NCI-H446 (cell line): Measurements from ENCODE around the gene IL9.

ENCODE experiments used
- DNase-seq, 2 experiments: peaks; one replicate each; lab custom pipeline; 2025; lab: John Stamatoyannopoulos, UW

The IL9 gene

DNA sequence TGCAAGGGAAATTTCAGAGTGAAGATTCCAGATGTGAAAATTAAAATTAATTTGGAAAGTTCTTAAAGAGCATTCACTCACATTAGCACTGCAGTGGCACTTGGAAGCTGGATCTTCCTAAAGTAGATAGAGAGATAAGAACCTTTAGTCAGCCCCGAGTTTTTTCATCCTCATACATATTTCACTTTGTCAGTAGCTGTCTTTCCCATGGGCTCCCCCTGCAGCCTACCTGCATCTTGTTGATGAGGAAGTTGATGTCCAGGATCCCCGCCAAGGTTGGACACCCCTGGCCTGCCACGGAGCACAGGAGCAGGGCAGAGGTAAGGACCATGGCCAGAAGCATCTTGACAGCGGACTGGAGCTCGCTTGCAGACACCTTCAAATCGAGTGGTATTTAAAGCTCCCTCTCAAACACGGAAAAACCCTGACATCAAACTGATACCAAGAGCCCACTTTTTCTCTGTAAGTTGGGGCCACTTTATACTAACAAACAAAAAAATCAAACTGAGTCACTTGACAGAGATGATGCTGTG is at the start of gene IL9:
Gene IL9 (minus strand): TSS at position 368 of the 533 bp plus-strand sequence. CDS start 25 bp downstream, at position 343.
- no peak for DNase-seq

GRCh38 chr5:135944967-135945560 is 49.4 kb upstream of the IL9 start:
- DNase-seq, result peak; percentile 56 to 83

DNA sequence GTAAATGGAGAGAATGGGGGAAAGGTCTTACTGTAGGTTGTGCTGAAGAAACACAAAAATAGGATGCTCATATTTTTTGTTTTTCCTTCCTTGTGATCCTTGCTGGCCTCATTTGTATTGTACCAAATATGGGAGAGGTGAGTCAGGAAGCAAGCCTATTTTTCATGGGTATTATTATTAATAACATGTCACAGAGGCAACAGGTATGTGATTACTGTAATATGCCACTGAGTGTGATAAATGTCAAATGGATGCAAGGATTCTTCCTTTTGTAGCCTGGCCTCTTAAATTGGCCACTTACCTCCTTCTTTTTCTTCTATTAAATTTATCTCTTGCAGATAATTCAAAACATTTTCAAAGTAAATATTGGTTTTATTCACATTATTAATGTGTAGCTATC is 48.9 kb upstream of the IL9 start:
- no peak for DNase-seq

DNA sequence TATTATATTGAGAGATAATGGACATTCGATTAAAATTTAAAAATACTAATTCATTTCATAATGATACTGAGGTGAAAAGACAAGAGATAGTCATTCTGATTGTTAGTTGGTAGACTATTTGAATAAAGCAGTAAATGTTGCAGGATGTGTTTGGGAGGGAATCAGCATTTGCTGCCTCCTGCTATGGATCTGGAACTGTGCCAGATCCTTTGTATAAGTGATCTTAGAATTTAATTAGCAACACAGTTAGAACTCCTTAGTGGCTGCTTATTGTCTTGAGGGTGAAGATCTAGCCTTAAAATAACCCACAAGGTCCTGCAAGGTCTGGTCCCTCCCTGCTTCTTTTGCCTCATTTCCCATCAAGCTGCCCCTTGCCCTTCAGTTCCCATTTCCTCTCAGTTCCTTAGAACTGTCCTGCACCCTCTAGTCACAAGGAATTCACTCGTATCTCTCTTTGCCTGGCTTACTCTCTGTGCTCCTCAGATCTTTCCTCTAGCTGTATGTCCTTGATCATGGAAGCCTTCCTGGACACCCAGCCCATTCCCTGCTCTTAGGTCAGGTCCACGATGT is 46.6 kb upstream of the IL9 start:
- DNase-seq, result no peak

GRCh38 chr5:135941711-135942110 is 46.1 kb upstream of the IL9 start:
- DNase-seq, result no peak

GRCh38 chr5:135937245-135937911 is 41.7 kb upstream of the IL9 start:
- peak in 1 of 2 experiments; percentile 5 for DNase-seq

DNA sequence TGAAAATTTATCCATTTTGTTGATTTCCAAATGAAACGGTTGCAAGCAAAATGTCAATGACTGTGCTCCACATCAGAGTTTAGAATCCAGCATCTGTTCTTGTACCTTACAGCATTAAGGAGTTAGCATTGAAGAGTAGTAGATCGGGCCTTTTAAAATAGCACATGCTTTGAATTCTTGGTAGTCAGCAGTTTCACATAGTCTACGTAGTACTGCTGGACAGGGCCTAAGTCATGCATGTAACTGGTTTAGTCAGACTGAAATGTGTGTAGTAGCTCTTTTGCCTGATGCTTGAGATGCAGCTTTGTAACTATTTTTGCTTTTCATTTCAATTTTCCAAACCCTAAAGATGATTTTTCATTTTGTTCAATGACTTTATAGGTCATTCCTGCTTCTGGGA is 39.3 kb upstream of the IL9 start:
- DNase-seq, result no peak

DNA sequence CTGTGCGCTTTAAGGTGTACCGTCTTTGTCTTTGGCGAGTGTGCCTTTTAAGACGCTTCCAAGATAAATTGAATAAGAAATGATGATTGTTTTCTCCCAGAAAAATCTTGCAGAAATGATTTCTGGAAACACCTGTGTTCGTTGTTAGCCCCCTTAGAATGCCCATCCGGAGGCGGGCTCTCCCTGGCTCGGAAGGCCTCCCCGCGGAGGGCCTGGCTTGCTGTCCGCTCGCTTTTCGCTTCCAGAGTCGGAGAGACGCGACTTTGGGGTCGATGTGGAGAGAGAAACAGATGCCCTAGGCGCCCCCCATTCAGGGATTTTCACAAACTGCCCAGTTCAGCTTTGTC is 35.3 kb upstream of the IL9 start:
- no peak for DNase-seq

DNA sequence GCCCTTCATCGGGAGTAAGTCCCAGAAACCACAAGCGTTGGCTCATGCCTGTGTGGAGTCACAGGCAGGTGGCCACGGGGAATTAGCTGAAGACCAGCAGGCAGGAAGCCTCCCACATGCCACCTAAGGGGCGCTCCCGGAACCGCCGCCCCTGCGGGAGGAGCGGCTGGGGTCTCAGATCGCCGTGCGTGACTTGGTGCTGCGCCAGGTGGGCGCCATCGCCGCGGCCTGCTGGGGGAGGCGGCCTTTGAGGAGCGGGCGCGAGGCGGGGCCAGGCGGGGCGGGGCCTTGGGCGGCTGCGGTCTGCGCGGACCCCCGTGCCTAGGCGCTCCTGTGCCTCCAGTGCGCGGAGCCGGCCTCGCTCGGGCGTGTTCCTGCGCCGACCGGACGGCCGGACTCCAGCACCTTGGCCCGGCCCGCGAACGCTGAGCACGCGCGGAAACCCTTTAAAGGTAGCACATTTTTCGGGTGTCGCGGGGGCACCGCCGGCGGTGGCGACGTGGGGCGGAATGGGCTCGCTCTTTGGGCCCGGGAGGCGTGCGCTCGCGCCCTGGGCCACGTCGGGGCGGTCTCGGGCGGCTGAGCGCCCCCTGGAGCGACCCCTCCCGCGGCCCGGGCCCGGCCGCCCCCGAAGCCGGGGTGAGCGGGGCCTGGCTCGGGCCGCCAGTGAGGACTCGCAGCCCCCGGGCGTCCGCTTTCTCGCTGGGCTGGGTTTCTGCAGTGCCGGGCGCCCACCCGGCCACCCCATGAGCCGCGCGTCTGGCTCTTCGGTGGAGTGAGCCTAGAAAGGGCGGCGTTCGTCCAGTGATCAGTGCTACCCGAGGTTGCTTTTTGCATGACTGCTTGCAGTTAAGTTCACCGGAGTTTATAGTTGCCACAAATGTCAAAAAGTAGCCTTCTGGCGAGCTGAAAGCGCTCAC is 34.6 kb upstream of the IL9 start:
- DNase-seq, result no peak

- DNase-seq, result no peak
Measured at GRCh38 chr5:135921388-135921787, 25.7 kb upstream of the IL9 start.

DNA sequence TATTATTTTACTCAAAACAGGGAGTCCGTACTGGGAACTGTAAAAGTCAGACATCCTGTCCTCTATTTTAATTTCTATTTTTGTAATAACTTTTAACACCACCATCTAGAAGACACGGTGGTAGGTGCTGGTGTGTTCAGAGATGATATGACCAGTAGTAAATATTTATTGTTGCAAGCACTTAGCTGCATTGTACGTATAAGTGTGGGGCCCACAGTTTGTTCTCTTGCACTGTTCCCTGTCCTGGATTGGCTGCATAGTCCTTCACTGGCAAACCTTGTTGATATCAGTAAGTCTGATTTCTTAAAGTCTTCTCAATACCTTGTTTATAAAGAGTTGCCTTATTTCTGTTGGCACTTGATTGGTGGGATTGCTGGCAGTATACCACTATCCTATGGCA is 24.6 kb upstream of the IL9 start:
- no peak for DNase-seq

- DNase-seq, result no peak
Measured at GRCh38 chr5:135916638-135917263, 21.1 kb upstream of the IL9 start.

DNA sequence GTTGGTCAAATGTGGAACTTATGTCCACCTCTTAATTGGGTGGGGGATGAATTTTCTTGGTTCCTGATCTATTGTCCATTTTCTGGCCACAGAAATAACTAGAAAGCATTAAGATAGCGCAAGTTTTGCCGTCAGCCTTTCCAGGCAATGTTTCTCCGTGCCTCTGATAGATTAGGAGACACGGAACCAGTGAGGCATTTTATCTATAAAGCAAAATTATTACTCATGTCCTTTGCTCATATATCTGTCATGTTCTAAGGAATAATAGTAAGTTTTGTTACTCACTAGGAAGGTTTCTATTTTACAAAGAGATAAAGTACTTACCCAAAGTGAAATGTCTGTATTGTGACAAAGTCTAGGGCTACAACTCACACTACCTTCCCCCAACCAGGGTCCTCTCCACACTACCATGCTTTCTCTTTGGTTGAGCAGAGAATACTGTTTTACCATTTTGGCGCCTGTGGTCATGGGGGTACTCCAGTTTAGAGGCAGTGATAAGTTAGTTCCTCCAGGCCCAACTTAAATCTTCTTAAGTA is 19.9 kb upstream of the IL9 start:
- no peak for DNase-seq

DNA sequence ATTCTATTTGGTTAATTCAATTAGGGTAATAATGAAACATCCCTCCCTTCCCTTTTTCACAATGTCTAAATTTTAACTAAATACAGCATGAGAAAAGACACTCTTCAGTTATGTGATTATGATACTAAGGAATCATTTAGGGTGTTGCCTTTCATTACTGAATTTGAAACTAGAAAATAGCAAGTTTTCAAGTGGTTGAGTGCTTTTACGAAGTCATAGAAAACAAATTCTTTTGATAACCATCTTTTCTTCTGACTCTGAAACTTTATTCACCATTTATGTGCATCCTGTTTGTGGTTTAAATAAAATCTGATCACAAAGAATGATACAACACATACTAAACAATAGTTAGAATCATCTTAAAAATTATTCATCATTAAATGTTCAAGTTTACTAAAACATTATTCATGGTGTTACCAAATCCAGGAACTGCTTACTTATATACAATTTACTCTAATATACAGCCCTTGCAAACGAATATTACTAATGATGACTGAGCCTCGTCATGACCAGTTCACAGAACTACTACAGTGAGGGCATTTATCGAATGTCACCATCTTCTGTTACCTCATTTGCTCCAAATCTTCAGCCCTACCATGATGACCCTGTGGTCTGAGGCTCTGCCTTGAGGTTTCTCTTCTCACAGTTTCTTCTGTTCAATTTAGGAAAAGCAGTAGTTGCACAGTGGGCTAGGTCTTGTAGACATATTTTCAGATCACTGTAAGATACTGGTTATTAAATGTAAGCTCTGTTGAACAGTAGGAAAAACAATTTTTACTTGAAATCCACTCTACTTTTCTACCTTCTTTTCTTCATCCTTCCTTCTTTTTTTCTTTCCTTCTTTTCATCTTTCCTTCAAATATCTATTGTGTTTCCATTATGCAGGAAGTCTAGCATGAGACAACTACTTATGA is 18.3 kb upstream of the IL9 start:
- no peak for DNase-seq

GRCh38 chr5:135905144-135905543 is 9.5 kb upstream of the IL9 start:
- DNase-seq, result no peak

DNA sequence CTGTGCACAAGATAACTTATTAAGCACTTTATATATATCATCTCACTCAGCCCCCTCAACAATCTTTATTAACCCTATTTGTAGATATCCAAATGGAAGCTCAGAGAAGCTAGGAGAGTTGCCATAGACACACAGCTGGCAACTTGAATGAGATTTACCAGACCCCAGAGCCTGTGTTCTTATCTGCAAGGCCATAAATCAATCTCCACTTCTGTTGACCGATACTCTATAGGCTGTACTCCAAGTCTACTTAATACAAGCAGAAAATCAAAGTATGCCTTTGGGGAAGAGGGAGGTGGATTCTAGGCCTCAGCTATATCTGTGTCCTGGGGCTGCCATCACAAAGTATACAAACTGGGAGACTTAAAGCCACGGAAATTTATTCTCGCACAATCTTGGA is 6.0 kb upstream of the IL9 start:
- DNase-seq, result no peak

DNA sequence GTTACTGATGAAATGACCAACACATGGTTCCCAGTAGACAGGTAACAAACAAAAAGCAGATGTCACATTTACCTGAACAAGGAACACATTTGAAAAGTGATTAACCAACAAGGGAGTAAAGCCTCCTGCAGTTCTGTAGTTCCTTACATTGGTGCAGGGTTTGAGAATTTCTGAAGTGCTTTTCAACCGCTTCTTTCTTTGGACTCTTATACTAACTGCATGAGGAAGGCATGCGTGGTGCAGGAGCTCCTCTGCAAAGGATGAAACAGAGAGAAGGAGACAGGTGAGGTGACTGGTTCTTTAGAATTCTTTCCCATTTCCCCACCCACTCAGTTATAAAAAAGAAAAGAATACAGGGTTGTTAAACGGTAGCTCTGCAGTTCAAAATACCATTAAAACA is 4.6 kb upstream of the IL9 start:
- no peak for DNase-seq

DNA sequence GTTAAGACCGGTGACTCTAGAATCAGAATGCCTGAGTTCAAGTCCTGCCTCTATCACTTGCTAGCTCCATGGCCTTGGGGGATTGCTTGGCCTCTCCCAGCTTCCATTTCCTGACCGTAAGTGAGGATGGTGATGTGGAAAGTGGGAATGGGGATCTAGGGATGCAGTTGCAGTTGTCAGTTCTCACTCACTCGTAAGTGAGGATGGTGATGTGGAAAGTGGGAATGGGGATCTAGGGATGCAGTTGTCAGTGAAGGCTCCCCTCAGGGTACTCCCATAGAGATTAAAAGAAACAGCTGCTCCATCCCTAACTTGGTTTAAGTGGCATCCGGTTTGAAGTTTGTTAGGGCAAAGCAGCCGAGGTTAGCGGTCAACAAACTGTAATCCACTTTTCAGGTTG is 3.0 kb upstream of the IL9 start:
- no peak for DNase-seq

GRCh38 chr5:135894789-135895188 is 852 bp downstream of the IL9 start:
- DNase-seq, result no peak

DNA sequence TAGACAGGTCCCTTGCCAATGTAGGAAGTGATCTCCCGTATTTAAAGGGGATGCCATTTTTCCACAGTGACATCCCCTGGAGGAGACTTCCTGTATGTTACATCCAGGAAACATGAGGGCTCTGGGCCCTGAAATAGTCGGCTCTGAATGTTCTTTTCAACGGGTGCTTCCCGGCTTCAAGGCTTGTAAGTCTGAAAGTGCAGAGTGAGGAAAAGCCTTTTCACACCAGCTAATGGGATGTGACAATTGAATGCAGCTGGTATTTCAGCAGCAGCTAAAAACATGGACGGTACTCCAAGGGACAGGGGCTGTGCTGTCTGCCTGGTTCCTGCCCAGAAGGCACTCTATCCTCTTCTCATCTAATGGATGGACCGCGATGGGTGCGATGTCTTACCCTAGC is 1.4 kb downstream of the IL9 start:
- DNase-seq, result no peak

- DNase-seq, result no peak
Measured at GRCh38 chr5:135891791-135892190, 3.9 kb downstream of the IL9 start.
